ENCODE measurements around the gene TUBB2A. TPM values are rescaled to one million over a fixed set of nuclear protein-coding genes. Genes with fewer than 3 reads are reported as not detected.

Gene TUBB2A
- total RNA-seq, 3 donors from 2014 or later (not counting 1 experiment from before 2014, with no cell fraction given): 9.2 to 13.2 (median 11.4) TPM

- Mint-ChIP-seq H3K4me1 (no peaks in the 10 kb centered on the region), H3K36me3 (no peaks in the 10 kb centered on the region), H3K27me3 (ENCODE audit: low read depth in 2 of 2) (no peaks in the 10 kb centered on the region), H3K9me3 (no peaks in the 10 kb centered on the region), H3K4me3 (no peak overlapping the region), H3K27ac (no peak overlapping the region)
- Histone ChIP-seq H3K27me3 (ENCODE audit: control insufficient read depth, insufficient read depth, low read length) (no peaks in the 10 kb centered on the region), H3K27ac (ENCODE audit: low read length) (no peak overlapping the region), H3K9me3 (ENCODE audit: control insufficient read depth, insufficient read depth, low read length) (no peaks in the 10 kb centered on the region), H3K36me3 (ENCODE audit: control insufficient read depth, insufficient read depth, low read length) (no peaks in the 10 kb centered on the region), H3K4me1 (ENCODE audit: control insufficient read depth, insufficient read depth, low read length) (peaks cover 3% of the 10 kb centered on the region), H3K4me3 (ENCODE audit: low read length) (no peak overlapping the region)
- ATAC-seq: no peak
- intact Hi-C loops (cut with micrococcal nuclease): no loop called here
- no peak for TF ChIP-seq CTCF (IDR thresholded peaks at IDR 0.05)
- WGBS (ENCODE audit: insufficient coverage): 84% methylated on average over 8 of the region's 8 CpGs
- DNase-seq: no peak
Measured at GRCh38 chr6:3124667-3125066, 32.7 kb downstream of the TUBB2A start.

- Histone ChIP-seq H3K9me3 (ENCODE audit: control insufficient read depth, insufficient read depth, low read length) (no peaks in the 10 kb centered on the region), H3K4me3 (ENCODE audit: low read length) (no peak overlapping the region), H3K27me3 (ENCODE audit: control insufficient read depth, insufficient read depth, low read length) (no peaks in the 10 kb centered on the region), H3K27ac (ENCODE audit: low read length) (no peak overlapping the region), H3K4me1 (ENCODE audit: control insufficient read depth, insufficient read depth, low read length) (peaks cover 9% of the 10 kb centered on the region), H3K36me3 (ENCODE audit: control insufficient read depth, insufficient read depth, low read length) (no peaks in the 10 kb centered on the region)
- no peak overlapping the region for H3K27ac Mint-ChIP-seq
- TF ChIP-seq CTCF (IDR thresholded peaks at IDR 0.05): no peak
- no peak for ATAC-seq
- DNase-seq: no peak
- no peak overlapping the region for H3K4me3 Mint-ChIP-seq
- peaks cover 12% of the 10 kb centered on the region in 2 donors for H3K4me1 Mint-ChIP-seq
- no peaks in the 10 kb centered on the region for H3K36me3 Mint-ChIP-seq
- 95% methylated on average over 9 of the region's 9 CpGs for WGBS (ENCODE audit: insufficient coverage)
- intact Hi-C loops (cut with micrococcal nuclease): no loop called here
- no peaks in the 10 kb centered on the region for H3K9me3 Mint-ChIP-seq
- no peaks in the 10 kb centered on the region for H3K27me3 Mint-ChIP-seq (ENCODE audit: low read depth in 2 of 2)
Measured at GRCh38 chr6:3122823-3123182, 34.5 kb downstream of the TUBB2A start.

GRCh38 chr6:3120765-3121089, 36.6 kb downstream of the TUBB2A start:
- intact Hi-C loops (cut with micrococcal nuclease): no loop called here
- Histone ChIP-seq H3K27me3 (ENCODE audit: control insufficient read depth, insufficient read depth, low read length) (no peaks in the 10 kb centered on the region), H3K36me3 (ENCODE audit: control insufficient read depth, insufficient read depth, low read length) (no peaks in the 10 kb centered on the region), H3K9me3 (ENCODE audit: control insufficient read depth, insufficient read depth, low read length) (no peaks in the 10 kb centered on the region), H3K4me3 (ENCODE audit: low read length) (no peak overlapping the region), H3K4me1 (ENCODE audit: control insufficient read depth, insufficient read depth, low read length) (peaks cover 7% of the 10 kb centered on the region), H3K27ac (ENCODE audit: low read length) (no peak overlapping the region)
- peaks cover 17 to 18% of the 10 kb centered on the region in 2 donors for H3K4me1 Mint-ChIP-seq
- H3K27ac Mint-ChIP-seq: no peak overlapping the region
- ATAC-seq (no peak), DNase-seq (no peak)
- H3K4me3 Mint-ChIP-seq: no peak overlapping the region
- no peaks in the 10 kb centered on the region for H3K27me3 Mint-ChIP-seq (ENCODE audit: low read depth in 2 of 2)
- no peak for TF ChIP-seq CTCF (IDR thresholded peaks at IDR 0.05)
- no peaks in the 10 kb centered on the region for H3K9me3 Mint-ChIP-seq
- no peaks in the 10 kb centered on the region for H3K36me3 Mint-ChIP-seq
- WGBS (ENCODE audit: insufficient coverage): 91% methylated on average over 5 of the region's 5 CpGs

- WGBS (ENCODE audit: insufficient coverage): 27% methylated on average over 19 of the region's 19 CpGs
- peak; percentile 4 to 11 (median 6) for ATAC-seq
- Mint-ChIP-seq H3K27ac (peak overlapping the region; percentile 91 to 97), H3K4me3 (peak overlapping the region; percentile 92), H3K9me3 (no peaks in the 10 kb centered on the region), H3K36me3 (no peaks in the 10 kb centered on the region), H3K4me1 (peaks cover 17 to 18% of the 10 kb centered on the region in 2 donors), H3K27me3 (ENCODE audit: low read depth in 2 of 2) (no peaks in the 10 kb centered on the region)
- peak overlapping the region; percentile 69 for H3K4me3 ChIP-seq (ENCODE audit: low read length)
- H3K9me3 ChIP-seq (ENCODE audit: control insufficient read depth, insufficient read depth, low read length): no peaks in the 10 kb centered on the region
- TF ChIP-seq CTCF (IDR thresholded peaks at IDR 0.05): no peak
- H3K27me3 ChIP-seq (ENCODE audit: control insufficient read depth, insufficient read depth, low read length): no peaks in the 10 kb centered on the region
- H3K27ac ChIP-seq (ENCODE audit: low read length): no peak overlapping the region
- intact Hi-C loops (cut with micrococcal nuclease): loop anchor here (5.0 kb wide), 2 partner anchors 122 to 898 kb away; partner anchors contain the start of gene NQO2
- DNase-seq: no peak
- peaks cover 9% of the 10 kb centered on the region for H3K36me3 ChIP-seq (ENCODE audit: control insufficient read depth, insufficient read depth, low read length)
- peaks cover 7% of the 10 kb centered on the region for H3K4me1 ChIP-seq (ENCODE audit: control insufficient read depth, insufficient read depth, low read length)
Measured at GRCh38 chr6:3119040-3119723, 38.2 kb downstream of the TUBB2A start.
